Stimulated activated CD8-positive, alpha-beta memory T cell treated with anti-CD3 and anti-CD28 coated beads, Interleukin-2, amount 100 ng/mL, for 48 hours (primary cell): ENCODE results near the gene RRP9.
"Not testable (repeated sequence)": the region's sequence is repeated elsewhere in the genome, so short reads cannot be mapped to it uniquely, and the experiment has no call there.

ENCODE experiments used
- DNase-seq, 2 donors: peaks; one replicate each; pipeline ENCODE4 v3.0.0-alpha.2; 2020; ENCODE audit warnings: low read depth in 2 of 2

The RRP9 gene, protein sequence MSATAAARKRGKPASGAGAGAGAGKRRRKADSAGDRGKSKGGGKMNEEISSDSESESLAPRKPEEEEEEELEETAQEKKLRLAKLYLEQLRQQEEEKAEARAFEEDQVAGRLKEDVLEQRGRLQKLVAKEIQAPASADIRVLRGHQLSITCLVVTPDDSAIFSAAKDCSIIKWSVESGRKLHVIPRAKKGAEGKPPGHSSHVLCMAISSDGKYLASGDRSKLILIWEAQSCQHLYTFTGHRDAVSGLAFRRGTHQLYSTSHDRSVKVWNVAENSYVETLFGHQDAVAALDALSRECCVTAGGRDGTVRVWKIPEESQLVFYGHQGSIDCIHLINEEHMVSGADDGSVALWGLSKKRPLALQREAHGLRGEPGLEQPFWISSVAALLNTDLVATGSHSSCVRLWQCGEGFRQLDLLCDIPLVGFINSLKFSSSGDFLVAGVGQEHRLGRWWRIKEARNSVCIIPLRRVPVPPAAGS

DNA sequence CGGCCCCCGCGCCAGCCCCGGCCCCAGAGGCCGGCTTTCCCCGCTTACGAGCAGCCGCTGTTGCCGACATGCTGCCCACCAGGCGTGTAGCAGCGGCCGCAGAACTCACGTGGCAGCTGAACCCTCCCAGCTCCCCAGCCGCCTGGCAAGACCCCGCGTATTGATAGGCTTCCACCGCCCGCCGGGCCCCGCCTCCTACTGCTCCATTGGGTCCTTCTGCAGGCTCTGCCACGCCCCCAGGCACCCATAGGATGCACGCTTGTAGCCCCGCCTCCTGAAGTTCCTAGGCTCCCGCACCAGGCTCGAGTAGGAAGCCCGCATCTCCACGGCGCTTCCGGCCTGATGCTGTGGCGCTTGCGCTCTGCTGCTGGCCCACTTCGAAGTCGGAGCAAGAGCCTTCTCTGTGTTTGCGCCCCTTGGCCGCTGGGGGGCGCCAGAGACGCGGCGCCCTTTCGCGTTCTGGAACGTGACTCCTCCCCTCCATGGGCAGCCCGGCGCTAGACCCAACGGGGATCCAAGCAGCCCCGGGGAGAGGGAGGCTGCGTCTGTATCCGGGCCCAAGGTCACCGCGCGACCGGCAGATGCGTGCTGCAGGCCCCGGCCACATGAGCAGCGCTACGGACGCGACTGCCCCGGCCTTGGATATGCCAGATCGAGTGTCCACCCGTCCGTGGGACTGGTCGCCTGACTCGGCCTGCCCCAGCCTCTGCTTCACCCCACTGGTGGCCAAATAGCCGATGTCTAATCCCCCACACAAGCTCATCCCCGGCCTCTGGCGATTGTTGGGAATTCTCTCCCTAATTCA, at the start of gene RRP9, which contains the start of gene PARP3:
TSS of gene RRP9 (minus strand) at position 107 of the 805 bp plus-strand sequence. CDS start at position 70, 37 bp downstream.
TSS of gene PARP3 (plus strand) at position 566 of the 805 bp plus-strand sequence. CDS start 993 bp downstream, outside the sequence.
- peak; percentile 99 to 100 for DNase-seq

- DNase-seq = not testable (repeated sequence)
Measured at GRCh38 chr3:51990501-51990971, 48.8 kb upstream of the RRP9 start.

GRCh38 chr3:51988286-51989146, 46.8 kb upstream of the RRP9 start:
- DNase-seq = no peak

GRCh38 chr3:51987568-51987967, 45.9 kb upstream of the RRP9 start:
- no peak for DNase-seq

- no peak for DNase-seq
Measured at GRCh38 chr3:51986010-51986947, 44.6 kb upstream of the RRP9 start.

GRCh38 chr3:51985063-51985462, 43.4 kb upstream of the RRP9 start:
- DNase-seq = no peak

- DNase-seq = no peak
Measured at GRCh38 chr3:51984269-51984647, 42.6 kb upstream of the RRP9 start.

- DNase-seq = no peak
Measured at GRCh38 chr3:51983578-51984268, 42.0 kb upstream of the RRP9 start.

- peak; percentile 71 to 75 for DNase-seq
Measured at GRCh38 chr3:51982838-51983577, 41.3 kb upstream of the RRP9 start, which contains the start of gene ACY1. TSS of gene ACY1 (plus strand) at chr3:51983535. CDS start at chr3:51984065, 530 bp downstream.

GRCh38 chr3:51982352-51982837, 40.7 kb upstream of the RRP9 start:
- no peak for DNase-seq

- no peak for DNase-seq
Measured at GRCh38 chr3:51980253-51980652, 38.5 kb upstream of the RRP9 start.

GRCh38 chr3:51978143-51978502, 36.4 kb upstream of the RRP9 start:
- DNase-seq = no peak

DNA sequence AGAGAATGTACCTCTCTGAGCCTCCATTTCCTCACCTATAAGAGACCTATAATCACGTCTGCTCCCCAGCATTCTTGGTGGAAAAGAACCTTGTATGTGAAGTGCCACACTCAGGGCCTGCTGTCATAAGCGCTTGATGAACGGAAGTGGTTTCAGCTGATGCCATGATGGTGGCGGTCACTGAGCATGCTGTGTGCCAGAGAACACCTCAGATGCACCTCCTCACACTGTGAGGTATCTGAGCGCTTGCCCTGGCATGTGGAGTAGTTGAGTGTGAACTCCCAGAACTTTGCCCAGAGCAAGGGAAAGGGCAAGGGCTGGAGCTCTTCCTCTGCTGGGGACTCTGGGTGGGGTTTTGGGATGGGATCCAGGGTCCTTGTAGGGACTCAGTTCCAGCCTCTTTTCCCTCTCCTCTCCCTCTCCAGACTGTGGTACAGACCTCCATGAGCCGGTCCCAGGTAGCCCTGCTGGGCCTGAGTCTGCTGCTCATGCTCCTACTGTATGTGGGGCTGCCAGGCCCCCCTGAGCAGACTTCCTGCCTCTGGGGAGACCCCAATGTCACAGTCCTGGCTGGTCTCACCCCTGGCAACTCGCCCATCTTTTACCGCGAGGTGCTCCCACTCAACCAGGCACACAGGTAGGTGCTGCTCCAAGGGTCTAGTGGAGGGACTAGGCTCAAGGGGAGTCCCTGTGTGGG, 35.9 kb upstream of the RRP9 start:
- DNase-seq = no peak

- no peak for DNase-seq
Measured at GRCh38 chr3:51975852-51976549, 34.3 kb upstream of the RRP9 start.

DNA sequence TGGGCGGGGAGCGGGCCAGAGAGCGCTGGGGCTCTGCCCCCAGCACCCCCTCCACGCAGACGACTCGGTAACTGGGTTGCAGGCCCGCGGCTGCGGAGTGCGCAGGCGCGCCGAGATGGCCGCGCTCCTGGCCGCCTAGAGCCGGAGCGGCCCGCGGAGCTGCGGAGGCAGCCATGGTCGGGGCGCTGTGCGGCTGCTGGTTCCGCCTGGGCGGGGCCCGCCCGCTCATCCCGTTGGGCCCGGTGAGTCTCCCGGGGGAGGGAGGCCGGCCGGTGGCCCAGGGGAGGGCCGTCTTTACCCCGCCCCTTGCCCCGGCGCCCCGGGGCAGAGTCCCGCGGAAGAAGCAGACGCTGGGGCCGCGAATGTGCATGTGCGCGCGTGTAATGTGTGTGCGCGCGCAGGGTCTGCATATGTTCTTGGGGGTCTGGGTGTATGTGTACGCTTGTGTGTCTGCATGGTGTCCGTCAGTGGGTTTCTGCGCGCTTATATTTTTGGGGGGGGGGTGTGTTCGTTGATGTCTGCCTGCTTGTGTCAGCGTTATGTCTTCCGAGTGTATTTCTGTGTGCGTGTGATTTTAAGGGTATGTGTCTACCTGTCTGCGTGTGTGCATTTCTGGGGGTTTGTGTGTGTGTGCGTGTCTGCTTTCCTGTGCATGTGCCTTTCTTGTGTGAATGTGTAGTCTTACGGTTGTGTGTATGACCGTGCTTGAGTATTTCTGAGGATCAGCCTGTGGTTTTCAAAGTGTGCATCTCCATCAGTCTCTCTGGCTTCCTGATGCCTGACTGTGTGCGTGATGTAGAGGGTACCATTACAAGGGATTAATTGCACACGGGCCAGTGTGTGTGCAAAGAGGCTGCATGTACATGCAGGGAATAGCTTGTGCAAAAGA, 33.5 kb upstream of the RRP9 start, which contains the start of gene ABHD14A:
TSS of gene ABHD14A (plus strand) at position 102 of the 889 bp plus-strand sequence. CDS start at position 174, 72 bp downstream.
- DNase-seq = peak; percentile 55 to 57

- no peak for DNase-seq
Measured at GRCh38 chr3:51974277-51974962, 32.7 kb upstream of the RRP9 start.
